Pancreas (tissue), 10 donors: ENCODE measurements around the gene ASB10. TPM values are rescaled to one million over a fixed set of nuclear protein-coding genes. Genes with fewer than 3 reads are reported as not detected.

ENCODE experiments used
- ATAC-seq, 4 donors: fragments of 200-7000 bp; cut with Tn5 transposase; one replicate each; pipeline versions ENCODE4 v1.8.0 to v1.9.1; 2020; ENCODE audit warnings: mild to moderate bottlenecking in 4 of 4, moderate library complexity in 4 of 4
- DNase-seq, 6 donors: peaks; one replicate each; pipeline ENCODE4 v3.0.0-alpha.2; 2020
- FAIRE-seq: peaks from 2 replicates; lab custom pipeline; 2012; peaks lifted over from hg19 to GRCh38; lab: Jason Lieb, UNC
- H3K27ac ChIP-seq, 4 donors: fragments of 200-600 bp; sonication (generic); 1 replicate in 3 of 4; 2 replicates in 1 of 4; pipeline versions ENCODE4 v1.5.0 to v1.8.0; 2020
- H3K27me3 ChIP-seq, 4 donors: fragments of 200-600 bp; one replicate each; pipeline ENCODE4 v1.8.0; 2021
- H3K36me3 ChIP-seq, 3 donors: fragments of 200-600 bp; sonication (generic) in 1 of 3; one replicate each; pipeline versions ENCODE4 v1.5.0 to v1.8.0; 2020 to 2021
- H3K4me1 ChIP-seq, 3 donors: fragments of 200-600 bp; one replicate each; pipeline ENCODE4 v1.8.0; 2021
- H3K4me3 ChIP-seq, 4 donors: fragments of 200-600 bp; sonication (generic) in 2 of 4; one replicate each; pipeline versions ENCODE4 v1.5.0 to v1.8.0; 2020 to 2021
- H3K9me3 ChIP-seq, 4 donors: fragments of 200-600 bp; one replicate each; pipeline ENCODE4 v1.8.0; 2021
- CTCF ChIP-seq, 4 donors: fragments of 200-600 bp; sonication (generic) in 3 of 4; IDR thresholded peaks; one replicate each; pipeline versions ENCODE4 v1.5.0 to v1.8.0; 2021; ENCODE audit warnings: antibody characterized with exemption in 4 of 4
- WGBS, 2 donors: extraction: QIAGEN DNeasy Blood & Tissue Kit; methylation state at CpG; one replicate each; pipeline ENCODE4 v1.1.7; 2013; 5-methylcytosine and 5-hydroxymethylcytosine counted together
- intact Hi-C, 3 donors: fragments of 100-400 bp; cut with DNase I; formaldehyde crosslinking; loops; one replicate each; pipeline versions ENCODE4 v1.11.1 to v1.14.2; 2022
- polyA plus RNA-seq, 2 donors: library from polyadenylated mRNA; stranded (reverse); fragments of 200-250 nt; gene quantifications; one replicate each; pipeline ENCODE4 v1.2.3, GENCODE V29; 2013
- total RNA-seq, 6 donors: library from RNA; stranded (reverse); fragmentation: NEBNext Ultra II Directional in 4 of 6; extraction: Animal tissue kit (Norgen Biotek cat#: 25700) in 4 of 6; gene quantifications; one replicate each; pipeline versions ENCODE4 v1.2.1 to v1.2.4, GENCODE V29; 2021 to 2023
- donor health status: healthy with polysubstance abuse.
- donor health status: DM: no; HTN: no; CAD: no; lungs with moderate emphysema.
- donor health status: DM: no; HTN: no; CAD: no.
- donor health status: control.
- donor health status: control.
- donor health status: Bipolar disorder and iron deficiency.
- donor health status: DM: yes; HTN: yes; CAD: no.
- donor health status: DM: no; HTN: no; CAD: no.
- donor health status: DM: no; HTN: no; CAD: no.
- donor health status: DM: yes; HTN: yes; CAD: no.

Gene ASB10
- total and polyA plus RNA-seq, 8 donors = not detected

GRCh38 chr7:151202836-151203235 lies 15.8 kb upstream of the ASB10 start:
- Histone ChIP-seq H3K27ac (no peak overlapping the region), H3K9me3 (no peaks in the 10 kb centered on the region), H3K4me1 (no peaks in the 10 kb centered on the region), H3K4me3 (no peak overlapping the region), H3K36me3 (no peaks in the 10 kb centered on the region), H3K27me3 (no peaks in the 10 kb centered on the region)
- FAIRE-seq = no peak
- WGBS, 2 donors = 83 to 92% methylated on average over 9 of the region's 9 CpGs
- ATAC-seq = no peak
- no peak for TF ChIP-seq CTCF (IDR thresholded peaks at IDR 0.05)
- no peak for DNase-seq
- intact Hi-C loops = no loop called here

- no peak overlapping the region for H3K27ac ChIP-seq
- TF ChIP-seq CTCF (IDR thresholded peaks at IDR 0.05) = no peak
- no peak for ATAC-seq
- no peaks in the 10 kb centered on the region for H3K27me3 ChIP-seq
- no peak overlapping the region for H3K4me3 ChIP-seq
- WGBS, 2 donors = 53 to 65% methylated on average over 4 of the region's 4 CpGs
- no peak for DNase-seq
- H3K9me3 ChIP-seq = no peaks in the 10 kb centered on the region
- no peaks in the 10 kb centered on the region for H3K4me1 ChIP-seq
- no peak for FAIRE-seq
- H3K36me3 ChIP-seq = no peaks in the 10 kb centered on the region
- intact Hi-C loops = no loop called here
These were observed 14.7 kb upstream of the ASB10 start for GRCh38 chr7:151201751-151202150.

- Histone ChIP-seq H3K27ac (no peak overlapping the region), H3K4me3 (no peak overlapping the region), H3K4me1 (no peaks in the 10 kb centered on the region), H3K36me3 (no peaks in the 10 kb centered on the region), H3K27me3 (no peaks in the 10 kb centered on the region), H3K9me3 (no peaks in the 10 kb centered on the region)
- no peak for ATAC-seq
- intact Hi-C loops = no loop called here
- no peak for TF ChIP-seq CTCF (IDR thresholded peaks at IDR 0.05)
- no peak for DNase-seq
- WGBS, 2 donors = 60 to 72% methylated on average over 3 of the region's 3 CpGs
- no peak for FAIRE-seq
These were observed 14.3 kb upstream of the ASB10 start for GRCh38 chr7:151201344-151201743.

- intact Hi-C loops = no loop called here
- H3K4me1 ChIP-seq = no peaks in the 10 kb centered on the region
- no peak for TF ChIP-seq CTCF (IDR thresholded peaks at IDR 0.05)
- 56% methylated on average over 30 of the region's 30 CpGs for WGBS, 2 donors
- no peak for FAIRE-seq
- no peak overlapping the region for H3K27ac ChIP-seq
- peak in 2 of 4 donors; percentile 62 to 67 for ATAC-seq
- no peaks in the 10 kb centered on the region for H3K27me3 ChIP-seq
- DNase-seq = no peak
- H3K36me3 ChIP-seq = no peaks in the 10 kb centered on the region
- no peak overlapping the region for H3K4me3 ChIP-seq
- H3K9me3 ChIP-seq = no peaks in the 10 kb centered on the region
These were observed 12.1 kb upstream of the ASB10 start for GRCh38 chr7:151198945-151199848.

- H3K27me3 ChIP-seq = no peaks in the 10 kb centered on the region
- ATAC-seq (no peak), DNase-seq (no peak), FAIRE-seq (no peak)
- H3K4me1 ChIP-seq = no peaks in the 10 kb centered on the region
- no peaks in the 10 kb centered on the region for H3K9me3 ChIP-seq
- TF ChIP-seq CTCF (IDR thresholded peaks at IDR 0.05) = no peak
- no peak overlapping the region for H3K27ac ChIP-seq
- no peaks in the 10 kb centered on the region for H3K36me3 ChIP-seq
- no peak overlapping the region for H3K4me3 ChIP-seq
- intact Hi-C loops = no loop called here
These were observed 10.9 kb upstream of the ASB10 start for GRCh38 chr7:151197932-151198331.
